ENCODE measurements around the gene RGS9. TPM values are rescaled to one million over a fixed set of nuclear protein-coding genes. Genes with fewer than 3 reads are reported as not detected.

RGS9 gene
- total RNA-seq, 1 donor from 2014 or later = 8.5 TPM

DNA sequence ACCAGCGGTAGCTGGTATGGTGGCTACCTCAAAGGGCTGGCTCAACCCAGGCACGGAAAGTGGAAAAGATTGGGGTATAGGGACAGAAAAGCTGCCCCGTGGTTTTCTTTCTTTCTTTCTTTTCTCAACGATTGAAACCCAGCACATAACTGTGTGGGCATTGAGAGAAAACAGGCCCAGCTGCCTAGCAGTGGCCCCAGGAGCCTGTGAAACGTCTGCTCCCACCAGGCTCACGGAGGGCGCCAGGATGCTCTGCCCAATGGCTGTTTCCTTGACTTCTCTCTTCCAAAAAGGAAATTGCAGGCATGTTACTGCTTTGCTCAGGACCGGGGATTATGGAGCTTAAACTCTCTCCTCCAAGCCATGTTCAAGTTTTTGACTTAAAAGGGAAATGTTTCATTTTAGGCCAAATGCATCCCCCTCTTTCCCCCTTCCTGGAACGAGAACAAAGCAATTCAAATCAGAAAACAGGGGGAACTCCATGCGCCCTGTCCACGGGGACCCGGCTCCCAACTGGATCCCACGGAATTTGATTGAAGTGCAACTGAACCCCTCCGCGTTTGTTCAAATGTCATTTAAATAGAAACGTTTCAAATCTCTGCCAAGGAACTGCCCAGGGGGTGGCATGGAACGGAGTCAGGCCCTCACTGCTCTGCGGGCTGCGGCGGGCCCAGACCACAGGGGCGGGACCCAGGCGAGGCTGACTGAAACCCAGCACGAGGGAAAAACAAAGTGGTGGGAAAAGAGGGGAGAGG lies 133.5 kb downstream of the RGS9 start:
- H3K4me1 Mint-ChIP-seq (ENCODE audit: low read depth) = no peaks in the 10 kb centered on the region
- no peaks in the 10 kb centered on the region for H3K27me3 Mint-ChIP-seq
- no peaks in the 10 kb centered on the region for H3K36me3 Mint-ChIP-seq (ENCODE audit: insufficient read depth)
- H3K4me3 Mint-ChIP-seq (ENCODE audit: low read depth) = no peak overlapping the region
- no peak overlapping the region for H3K27ac Mint-ChIP-seq
- TF ChIP-seq, protein P1, sequence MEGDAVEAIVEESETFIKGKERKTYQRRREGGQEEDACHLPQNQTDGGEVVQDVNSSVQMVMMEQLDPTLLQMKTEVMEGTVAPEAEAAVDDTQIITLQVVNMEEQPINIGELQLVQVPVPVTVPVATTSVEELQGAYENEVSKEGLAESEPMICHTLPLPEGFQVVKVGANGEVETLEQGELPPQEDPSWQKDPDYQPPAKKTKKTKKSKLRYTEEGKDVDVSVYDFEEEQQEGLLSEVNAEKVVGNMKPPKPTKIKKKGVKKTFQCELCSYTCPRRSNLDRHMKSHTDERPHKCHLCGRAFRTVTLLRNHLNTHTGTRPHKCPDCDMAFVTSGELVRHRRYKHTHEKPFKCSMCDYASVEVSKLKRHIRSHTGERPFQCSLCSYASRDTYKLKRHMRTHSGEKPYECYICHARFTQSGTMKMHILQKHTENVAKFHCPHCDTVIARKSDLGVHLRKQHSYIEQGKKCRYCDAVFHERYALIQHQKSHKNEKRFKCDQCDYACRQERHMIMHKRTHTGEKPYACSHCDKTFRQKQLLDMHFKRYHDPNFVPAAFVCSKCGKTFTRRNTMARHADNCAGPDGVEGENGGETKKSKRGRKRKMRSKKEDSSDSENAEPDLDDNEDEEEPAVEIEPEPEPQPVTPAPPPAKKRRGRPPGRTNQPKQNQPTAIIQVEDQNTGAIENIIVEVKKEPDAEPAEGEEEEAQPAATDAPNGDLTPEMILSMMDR (IDR thresholded peaks at IDR 0.05; ENCODE audit: unreplicated experiment) = no peak
- peaks cover 6% of the 10 kb centered on the region for H3K9me3 Mint-ChIP-seq (ENCODE audit: low read depth)
- DNase-seq (ENCODE audit: low spot score, unreplicated experiment) = no peak

DNA sequence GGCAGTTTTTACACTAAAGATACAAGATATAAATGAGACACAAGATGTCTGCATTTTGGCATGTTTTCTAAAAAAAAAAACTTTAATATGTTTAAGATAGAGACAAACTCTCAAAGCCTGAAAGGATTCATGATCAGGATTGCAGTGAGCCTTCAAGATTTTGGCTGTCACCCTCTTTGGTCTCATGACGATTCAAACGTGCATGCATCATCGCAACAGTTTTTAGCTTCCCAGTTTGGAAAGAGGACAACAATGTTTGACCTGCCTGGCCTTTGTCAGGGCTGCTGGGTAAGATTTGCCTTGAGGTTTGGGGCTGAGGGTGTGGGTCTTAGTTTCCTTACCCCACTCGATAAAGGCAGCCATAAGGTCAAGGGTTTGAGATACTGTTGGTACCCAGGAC lies 134.1 kb downstream of the RGS9 start:
- Mint-ChIP-seq H3K4me1 (ENCODE audit: low read depth) (no peaks in the 10 kb centered on the region), H3K27ac (no peak overlapping the region), H3K36me3 (ENCODE audit: insufficient read depth) (no peaks in the 10 kb centered on the region), H3K9me3 (ENCODE audit: low read depth) (peaks cover 6% of the 10 kb centered on the region), H3K27me3 (no peaks in the 10 kb centered on the region), H3K4me3 (ENCODE audit: low read depth) (no peak overlapping the region)
- TF ChIP-seq, protein P1 (IDR thresholded peaks at IDR 0.05; ENCODE audit: unreplicated experiment) = no peak
- DNase-seq (ENCODE audit: low spot score, unreplicated experiment) = no peak

Other genes with a start within 250 kb of the RGS9 start
- 27.5 and 40.6 TPM in 2 replicates for gene LRRC37A3, start 217.9 kb upstream of the RGS9 start, total RNA-seq
- gene GNA13, start 80.6 kb upstream of the RGS9 start, total RNA-seq = 39.2 and 41.1 TPM in 2 replicates